IMR-90 (cell line): Measurements from ENCODE around the gene PCSK6. TPM values are rescaled to one million over a fixed set of nuclear protein-coding genes. Genes with fewer than 3 reads are reported as not detected.

Experiments
- ATAC-seq: fragments of 200-7000 bp; cut with Tn5 transposase; 2 replicates; pipeline ENCODE4 v1.9.1; 2020; ENCODE audit warnings: low read depth, mild to moderate bottlenecking, moderate library complexity
- BruUV-seq: library from RNA; stranded (reverse); fragments of 400-500 nt; replicated peaks from 2 replicates; lab custom pipeline; 2021; lab: Mats Ljungman, UMichigan
- CTCF ChIA-PET: fragments of 300-600 bp; formaldehyde crosslinking; extraction: SDS; loops from one replicate; lab custom pipeline; 2021; ENCODE audit warnings: antibody characterized with exemption; lab: Yijun Ruan, JAX
- POLR2A ChIA-PET: fragments of 300-600 bp; sonication (Branson Sonifier 250); formaldehyde crosslinking; loops from one replicate; lab custom pipeline; 2022; ENCODE audit warnings: antibody characterized with exemption; ENCODE audit not compliant: unreplicated experiment; lab: Charles Lee
- DNase-seq: peaks from one replicate; pipeline ENCODE4 v3.0.0; 2013
- H2AFZ ChIP-seq: replicated peaks from 2 replicates; pipeline ENCODE3; 2013; ENCODE audit warnings: low read length, mild to moderate bottlenecking; ENCODE audit not compliant: poor library complexity
- H2AK5ac ChIP-seq: 2 replicates; pipeline ENCODE4 v1.6.1; 2013; ENCODE audit warnings: low read depth, low read length, inconsistent platforms
- H2AK9ac ChIP-seq: replicated peaks from 2 replicates; pipeline ENCODE3; 2013; ENCODE audit warnings: mild to moderate bottlenecking, low read depth, low read length, moderate library complexity; ENCODE audit not compliant: poor library complexity
- H2BK120ac ChIP-seq: 2 replicates; pipeline ENCODE4 v1.6.1; 2013; ENCODE audit warnings: low read depth, low read length, inconsistent platforms
- H2BK15ac ChIP-seq: 3 replicates; pipeline ENCODE4 v1.6.1; 2013; ENCODE audit warnings: low read depth, low read length, inconsistent platforms
- H2BK20ac ChIP-seq: 2 replicates; pipeline ENCODE4 v1.6.1; 2013; ENCODE audit warnings: low read depth, mild to moderate bottlenecking, inconsistent platforms, low read length, moderate library complexity
- H2BK5ac ChIP-seq: 2 replicates; pipeline ENCODE4 v1.6.1; 2013; ENCODE audit warnings: mild to moderate bottlenecking, low read depth, low read length, inconsistent platforms; ENCODE audit not compliant: poor library complexity, severe bottlenecking
- H3K14ac ChIP-seq: replicated peaks from 2 replicates; pipeline ENCODE4 v1.6.1; 2013; ENCODE audit warnings: low read depth, low read length, inconsistent platforms
- H3K18ac ChIP-seq: 2 replicates; pipeline ENCODE4 v1.6.1; 2013; ENCODE audit warnings: low read depth, low read length, control low read depth
- H3K23ac ChIP-seq: 2 replicates; pipeline ENCODE4 v1.6.1; 2013; ENCODE audit warnings: low read depth, low read length, inconsistent platforms
- H3K27ac ChIP-seq: 2 replicates; pipeline ENCODE4 v1.5.1; 2013; ENCODE audit warnings: mild to moderate bottlenecking, control low read depth, low read length; ENCODE audit not compliant: insufficient read depth
- H3K27me3 ChIP-seq: 2 replicates; pipeline ENCODE4 v1.6.1; 2013; ENCODE audit warnings: low read length; ENCODE audit not compliant: control insufficient read depth, insufficient read depth
- H3K36me3 ChIP-seq: 2 replicates; pipeline ENCODE4 v1.6.1; 2013; ENCODE audit warnings: low read length, mixed read lengths; ENCODE audit not compliant: control insufficient read depth, insufficient read depth
- H3K4ac ChIP-seq: 2 replicates; pipeline ENCODE4 v1.6.1; 2013; ENCODE audit warnings: low read depth, low read length, inconsistent platforms
- H3K4me1 ChIP-seq: 2 replicates; pipeline ENCODE4 v1.6.1; 2013; ENCODE audit warnings: low read length, mixed read lengths; ENCODE audit not compliant: control insufficient read depth, insufficient read depth
- H3K4me2 ChIP-seq: 2 replicates; pipeline ENCODE4 v1.6.1; 2013; ENCODE audit warnings: low read depth, mild to moderate bottlenecking, control low read depth, low read length, moderate library complexity
- H3K4me3 ChIP-seq: 2 replicates; pipeline ENCODE4 v1.5.1; 2013; ENCODE audit warnings: low read depth, mild to moderate bottlenecking, control low read depth, low read length, moderate library complexity; ENCODE audit not compliant: insufficient read depth
- H3K56ac ChIP-seq: 2 replicates; pipeline ENCODE4 v1.6.1; 2013; ENCODE audit warnings: low read length, inconsistent platforms; ENCODE audit not compliant: insufficient read depth; ENCODE audit errors: extremely low read depth
- H3K79me1 ChIP-seq, 2 experiments: 2 replicates each; pipeline ENCODE4 v1.6.1; 2013; ENCODE audit warnings: low read length in 2 of 2, inconsistent platforms in 1 of 2, low read depth in 1 of 2
- H3K9ac ChIP-seq: 2 replicates; pipeline ENCODE4 v1.6.1; 2013; ENCODE audit warnings: low read depth, low read length, control low read depth
- H3K9me1 ChIP-seq: 2 replicates; pipeline ENCODE4 v1.6.1; 2013; ENCODE audit warnings: low read length, inconsistent platforms; ENCODE audit not compliant: insufficient read depth
- H3K9me3 ChIP-seq: 2 replicates; pipeline ENCODE4 v1.6.1; 2013; ENCODE audit warnings: low read length; ENCODE audit not compliant: control insufficient read depth, insufficient read depth
- H4K20me1 ChIP-seq: 2 replicates; pipeline ENCODE4 v1.6.1; 2013; ENCODE audit warnings: low read length, inconsistent platforms; ENCODE audit not compliant: insufficient read depth
- H4K5ac ChIP-seq: 2 replicates; pipeline ENCODE4 v1.6.1; 2013; ENCODE audit warnings: mild to moderate bottlenecking, low read depth, low read length, control low read depth
- H4K8ac ChIP-seq, 2 experiments: 2 replicates each; pipeline ENCODE4 v1.6.1; 2013; ENCODE audit warnings: low read depth in 2 of 2, low read length in 2 of 2, control low read depth in 1 of 2, inconsistent platforms in 1 of 2
- H4K91ac ChIP-seq: 2 replicates; pipeline ENCODE4 v1.6.1; 2013; ENCODE audit warnings: low read depth, low read length, inconsistent platforms; ENCODE audit not compliant: insufficient read depth
- BHLHE40 ChIP-seq: fragments of 150-350 bp; IDR thresholded peaks from 2 replicates; pipeline ENCODE4 v1.6.1; 2016; ENCODE audit warnings: mild to moderate bottlenecking, low read depth, low read length
- CEBPB ChIP-seq: IDR thresholded peaks from 2 replicates; pipeline ENCODE4 v1.6.1; 2012; ENCODE audit warnings: low read depth, low read length, improper control_type of control experiment
- CHD1 ChIP-seq: IDR thresholded peaks from 2 replicates; pipeline ENCODE4 v1.6.1; 2012; ENCODE audit warnings: low read depth, low read length, improper control_type of control experiment
- CTCF ChIP-seq: conservative IDR thresholded peaks from 2 replicates; pipeline ENCODE4 v1.5.1; 2012; ENCODE audit warnings: mild to moderate bottlenecking, low read depth, low read length, improper control_type of control experiment
- ELK1 ChIP-seq: fragments of 150-350 bp; IDR thresholded peaks from 2 replicates; pipeline ENCODE4 v1.6.1; 2016; ENCODE audit warnings: low read depth, mild to moderate bottlenecking, low read length, moderate library complexity, borderline replicate concordance
- MXI1 ChIP-seq: IDR thresholded peaks from 2 replicates; pipeline ENCODE4 v1.6.1; 2012; ENCODE audit warnings: low read depth, mild to moderate bottlenecking, low read length, moderate library complexity, borderline replicate concordance
- NFE2L2 ChIP-seq: fragments of 150-350 bp; IDR thresholded peaks from 2 replicates; pipeline ENCODE4 v1.6.1; 2016; ENCODE audit warnings: low read depth, mild to moderate bottlenecking, low read length
- POLR2A ChIP-seq: IDR thresholded peaks from 2 replicates; pipeline ENCODE4 v1.6.1; 2012; ENCODE audit warnings: mild to moderate bottlenecking, low read depth, low read length
- RAD21 ChIP-seq: IDR thresholded peaks from 2 replicates; pipeline ENCODE4 v1.6.1; 2012; ENCODE audit warnings: low read length, improper control_type of control experiment
- RFX5 ChIP-seq: IDR thresholded peaks from 2 replicates; pipeline ENCODE4 v1.8.0; 2012; ENCODE audit warnings: low read depth, mild to moderate bottlenecking, low read length, moderate library complexity
- SMC3 ChIP-seq: fragments of 150-350 bp; IDR thresholded peaks from 2 replicates; pipeline ENCODE4 v1.6.1; 2016; ENCODE audit warnings: low read depth, mild to moderate bottlenecking, antibody characterized with exemption, low read length, moderate library complexity
- WGBS, 2 experiments: methylation state at CpG; one replicate each; pipeline versions ENCODE4 v1.1.5 to v1.1.7; 2013; ENCODE audit warnings: missing lambda C conversion rate in 2 of 2; ENCODE audit not compliant: insufficient read length in 1 of 2; ENCODE audit errors: extremely low coverage in 2 of 2; 5-methylcytosine and 5-hydroxymethylcytosine counted together
- dilution Hi-C: fragments of 300-500 bp; cut with HindIII; formaldehyde crosslinking; loops from one replicate; pipeline ENCODE4 v1.14.3; 2018; ENCODE audit warnings: low sequenced_read_pairs; ENCODE audit not compliant: unreplicated experiment
- in situ Hi-C: fragments of 300-500 bp; cut with MboI; formaldehyde crosslinking; loops from 3 replicates; pipeline ENCODE4 v1.14.3; 2019; ENCODE audit warnings: low sequenced_read_pairs, inconsistent platforms, mixed read lengths
- intact Hi-C: fragments of 100-400 bp; cut with micrococcal nuclease; formaldehyde crosslinking; loops from 2 replicates; pipeline ENCODE4 v1.10.0; 2022
- polyA plus RNA-seq, 3 experiments: library from polyadenylated mRNA; depleted of rRNA; stranded (reverse); fragments of >200 nt; gene quantifications; 2 replicates each; pipeline ENCODE4 v1.2.3, GENCODE V29; 2012; ENCODE audit warnings: low replicate concordance in 1 of 3
- total RNA-seq: library from RNA; depleted of rRNA; stranded (reverse); fragments of >200 nt; gene quantifications from 2 replicates; pipeline ENCODE4 v1.2.3, GENCODE V29; 2012
- TF ChIP-seq, protein P1 (sequence below): fragments of 150-350 bp; IDR thresholded peaks from 2 replicates; pipeline ENCODE4 v1.6.1; 2017; ENCODE audit warnings: mild to moderate bottlenecking, antibody characterized with exemption, low read length, low read depth

PCSK6 gene
- total and polyA plus RNA-seq, 2 of the 4 experiments (the other 2 are of a cell fraction) = not detected

GRCh38 chr15:101371519-101371918, 118.0 kb downstream of the PCSK6 start:
- dilution Hi-C loops = no loop called here
- BruUV-seq = no TSS peak
- H3K36me3 ChIP-seq = no peaks in the 10 kb centered on the region
- no peaks in the 10 kb centered on the region for H4K20me1 ChIP-seq
- no peak overlapping the region for H2BK15ac ChIP-seq
- H3K18ac ChIP-seq = no peak overlapping the region
- H3K4me1 ChIP-seq = no peaks in the 10 kb centered on the region
- no peak overlapping the region for H2AFZ ChIP-seq
- no peak for TF ChIP-seq MXI1
- TF ChIP-seq, protein P1, sequence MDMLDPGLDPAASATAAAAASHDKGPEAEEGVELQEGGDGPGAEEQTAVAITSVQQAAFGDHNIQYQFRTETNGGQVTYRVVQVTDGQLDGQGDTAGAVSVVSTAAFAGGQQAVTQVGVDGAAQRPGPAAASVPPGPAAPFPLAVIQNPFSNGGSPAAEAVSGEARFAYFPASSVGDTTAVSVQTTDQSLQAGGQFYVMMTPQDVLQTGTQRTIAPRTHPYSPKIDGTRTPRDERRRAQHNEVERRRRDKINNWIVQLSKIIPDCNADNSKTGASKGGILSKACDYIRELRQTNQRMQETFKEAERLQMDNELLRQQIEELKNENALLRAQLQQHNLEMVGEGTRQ = no peak
- TF ChIP-seq ELK1 = no peak
- TF ChIP-seq RAD21 = no peak
- no peak for TF ChIP-seq POLR2A
- no peak for TF ChIP-seq BHLHE40
- TF ChIP-seq RFX5 = no peak
- TF ChIP-seq CHD1 = no peak
- no peak for TF ChIP-seq CEBPB
- no peak for TF ChIP-seq NFE2L2
- TF ChIP-seq SMC3 = no peak
- no peak for TF ChIP-seq CTCF
- no peak overlapping the region for H3K27ac ChIP-seq
- DNase-seq (no peak), ATAC-seq (no peak)
- H3K4me3 ChIP-seq = no peak overlapping the region
- 70% methylated on average over 4 of the region's 11 CpGs; no CpG with 5 or more reads in 1 of the 2 experiments for WGBS, 2 experiments
- no peaks in the 10 kb centered on the region for H3K79me1 ChIP-seq
- no peak overlapping the region for H3K4me2 ChIP-seq
- intact Hi-C loops = no loop called here
- H3K9me3 ChIP-seq = no peaks in the 10 kb centered on the region
- no peak overlapping the region for H2AK5ac ChIP-seq
- in situ Hi-C loops = no loop called here
- H4K91ac ChIP-seq = no peak overlapping the region
- H2BK20ac ChIP-seq = no peak overlapping the region
- POLR2A ChIA-PET = no interaction called here
- no peak overlapping the region for H3K56ac ChIP-seq
- no peak overlapping the region for H3K14ac ChIP-seq
- no peak overlapping the region for H2AK9ac ChIP-seq
- H2BK5ac ChIP-seq = no peak overlapping the region
- no peak overlapping the region for H3K4ac ChIP-seq
- H3K9me1 ChIP-seq = no peaks in the 10 kb centered on the region
- H2BK120ac ChIP-seq = no peak overlapping the region
- H4K8ac ChIP-seq = no peak overlapping the region
- H3K23ac ChIP-seq = no peak overlapping the region
- CTCF ChIA-PET = no interaction called here
- H4K5ac ChIP-seq = no peak overlapping the region
- H3K9ac ChIP-seq = no peak overlapping the region
- H3K27me3 ChIP-seq = peaks cover 24% of the 10 kb centered on the region
